GM13977 (cell line): ENCODE results near the gene SMARCC2.

Experiments
- DNase-seq: peaks from one replicate; pipeline ENCODE4 v3.0.0; 2012; ENCODE audit warnings: low spot score
- CTCF ChIP-seq: IDR thresholded peaks from 2 replicates; pipeline ENCODE4 v1.5.1; 2012; ENCODE audit warnings: mild to moderate bottlenecking, control low read depth; ENCODE audit not compliant: insufficient read depth; ENCODE audit errors: extremely low read depth, missing control alignments
- in situ Hi-C: fragments of 300-500 bp; cut with MboI; formaldehyde crosslinking; loops from one replicate; pipeline ENCODE4 v1.12.0; 2022; ENCODE audit warnings: low sequenced_read_pairs, low pct_unique_long_range_greater_than_20kb, mixed read lengths, inconsistent platforms; ENCODE audit not compliant: unreplicated experiment

Gene SMARCC2

DNA sequence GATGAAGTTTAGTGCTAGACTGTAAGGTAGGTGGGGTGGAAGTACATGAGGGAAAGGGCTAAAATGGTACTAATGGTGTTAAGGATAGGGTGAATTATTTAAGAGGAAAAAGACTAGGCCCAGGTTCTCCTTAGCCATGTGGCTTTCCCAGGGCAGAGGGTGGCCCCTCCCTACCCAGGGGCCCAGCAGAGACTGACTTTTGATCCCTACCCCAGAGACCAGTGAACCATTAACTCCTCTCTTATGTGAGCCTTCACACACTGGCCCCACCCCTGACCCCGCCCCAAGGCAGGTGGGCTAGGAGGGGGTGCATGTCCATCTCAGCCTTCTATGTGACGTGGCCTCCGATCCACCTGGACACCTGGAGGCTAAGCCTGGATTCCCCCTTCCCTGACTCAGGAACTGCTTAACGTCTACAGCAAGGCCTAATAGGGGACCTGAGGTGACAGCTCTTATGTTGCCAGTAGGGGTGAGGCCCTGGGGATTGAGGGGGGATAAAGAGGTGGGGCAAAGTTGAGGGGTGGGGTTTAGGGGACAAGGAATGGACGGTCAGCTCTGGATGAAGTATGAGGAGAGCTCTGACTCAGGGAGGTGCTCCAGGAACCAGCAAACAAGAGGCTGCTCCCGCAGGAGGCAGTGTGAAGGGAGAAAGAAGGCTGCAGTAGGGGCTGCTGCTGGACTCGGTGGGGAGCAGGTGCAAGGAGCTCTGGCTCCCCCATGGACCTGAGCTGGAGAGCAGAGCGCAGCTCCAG is 41.3 kb upstream of the SMARCC2 start:
- TF ChIP-seq CTCF: no peak
- DNase-seq: no peak
- in situ Hi-C loops: no loop called here

- TF ChIP-seq CTCF: no peak
- in situ Hi-C loops: no loop called here
- DNase-seq: no peak
Measured at GRCh38 chr12:56229916-56230431, 40.7 kb upstream of the SMARCC2 start, which contains the start of gene SLC39A5. Gene SLC39A5 (plus strand): TSS chr12:56230051. CDS start chr12:56231275, 1,224 bp downstream.

DNA sequence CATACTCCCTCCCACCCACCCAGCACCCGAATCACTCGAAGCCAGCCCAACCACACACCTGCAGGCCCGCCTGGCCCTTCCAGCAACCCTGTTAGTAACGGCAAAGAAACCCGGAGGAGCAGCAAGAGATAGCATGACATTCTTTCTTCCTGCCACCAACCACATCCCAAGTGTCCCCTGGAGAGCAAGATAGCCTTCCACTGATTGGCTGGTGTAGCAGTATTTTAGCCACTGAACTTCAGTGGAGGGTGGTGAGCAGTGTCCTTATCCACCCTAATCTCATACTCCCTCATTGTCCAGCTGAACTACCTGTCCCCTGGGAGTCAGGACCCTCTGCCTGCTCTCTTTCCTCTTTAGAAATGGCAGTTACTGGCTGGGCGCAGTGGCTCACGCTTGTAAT is 39.8 kb upstream of the SMARCC2 start:
- in situ Hi-C loops: no loop called here
- no peak for TF ChIP-seq CTCF
- no peak for DNase-seq

DNA sequence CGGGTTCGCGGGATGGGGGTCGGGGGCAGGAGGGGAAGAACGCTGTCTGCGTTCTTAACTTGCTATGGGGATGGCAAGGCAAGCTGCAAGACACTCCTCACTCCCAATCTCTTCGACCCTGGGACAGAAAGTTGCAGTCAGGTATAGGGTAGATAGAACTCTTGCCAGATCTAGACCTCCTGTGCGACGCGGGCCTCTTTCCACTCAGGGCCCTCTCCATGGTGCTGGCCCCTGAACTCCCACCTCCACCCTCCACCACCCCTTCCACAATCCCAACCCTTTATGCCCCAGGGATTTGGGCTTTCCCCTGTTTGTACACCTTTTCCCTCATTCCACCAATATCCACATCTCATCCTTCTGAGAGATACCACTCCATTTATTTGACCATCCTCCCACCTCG is 35.7 kb upstream of the SMARCC2 start:
- DNase-seq: peak; percentile 24
- no peak for TF ChIP-seq CTCF
- in situ Hi-C loops: no loop called here

- in situ Hi-C loops: no loop called here
- DNase-seq: peak; percentile 99
- peak; percentile 86 for TF ChIP-seq CTCF
Measured at GRCh38 chr12:56224102-56224701, 34.9 kb upstream of the SMARCC2 start, which contains the start of gene NABP2. Gene NABP2 (plus strand): TSS chr12:56224342. CDS start chr12:56224857, 515 bp downstream.

DNA sequence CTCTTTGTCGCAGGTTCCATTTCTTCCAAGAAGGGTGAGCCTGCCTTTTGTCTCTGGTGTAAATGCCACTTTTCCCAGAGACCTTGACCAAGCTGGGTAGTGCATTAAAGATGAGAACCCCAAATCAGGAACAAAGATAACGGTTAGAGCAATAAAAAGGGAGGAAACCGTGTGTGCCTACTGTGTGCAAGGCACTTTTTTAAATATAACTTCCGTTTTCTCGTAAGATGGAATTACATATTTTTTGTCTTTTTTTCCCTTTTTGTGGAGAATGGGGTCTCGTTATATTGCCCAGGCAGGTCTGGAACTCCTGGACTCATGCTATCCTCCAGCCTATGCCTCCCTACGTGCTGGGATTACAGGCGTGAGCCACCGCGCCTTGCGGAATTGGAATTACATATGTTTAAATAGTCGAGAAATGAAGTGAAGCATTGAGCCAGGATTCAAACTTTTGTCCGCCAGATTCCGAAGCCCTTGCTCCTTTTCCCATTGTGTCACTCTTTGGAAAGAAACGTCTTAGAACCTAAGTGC is 34.4 kb upstream of the SMARCC2 start:
- in situ Hi-C loops: no loop called here
- DNase-seq: peak; percentile 10
- no peak for TF ChIP-seq CTCF
